Ureter (tissue), 1 donor: Measurements from ENCODE around the gene NINJ1. TPM values are rescaled to one million over a fixed set of nuclear protein-coding genes. Genes with fewer than 3 reads are reported as not detected.

ENCODE experiments used
- DNase-seq: peaks from one replicate; pipeline ENCODE4 v3.0.0-alpha.2; 2020; ENCODE audit warnings: low spot score
- total RNA-seq: library from RNA; stranded (reverse); gene quantifications from one replicate; pipeline ENCODE4 v1.2.4, GENCODE V29; 2023
- donor health status: DM: yes; HTN: yes; CAD: no.

The NINJ1 gene
- total RNA-seq, result 32.1 TPM

GRCh38 chr9:93134015-93134739, at the start of gene NINJ1:
TSS of gene NINJ1 (minus strand) at chr9:93134251. CDS start at chr9:93134217, 34 bp downstream.
- DNase-seq, result peak; percentile 70

GRCh38 chr9:93183131-93183662, 49.1 kb upstream of the NINJ1 start:
- DNase-seq, result no peak

GRCh38 chr9:93182572-93182971, 48.5 kb upstream of the NINJ1 start:
- no peak for DNase-seq

- DNase-seq, result no peak
Measured at GRCh38 chr9:93181672-93182435, 47.8 kb upstream of the NINJ1 start.

GRCh38 chr9:93180938-93181337, 46.9 kb upstream of the NINJ1 start:
- DNase-seq, result no peak

- DNase-seq, result no peak
Measured at GRCh38 chr9:93178851-93179786, 45.1 kb upstream of the NINJ1 start.

- no peak for DNase-seq
Measured at GRCh38 chr9:93177676-93178075, 43.6 kb upstream of the NINJ1 start.

GRCh38 chr9:93174976-93175375, 40.9 kb upstream of the NINJ1 start:
- DNase-seq, result no peak

GRCh38 chr9:93173365-93174051, 39.5 kb upstream of the NINJ1 start:
- DNase-seq, result no peak

- no peak for DNase-seq
Measured at GRCh38 chr9:93172666-93173364, 38.8 kb upstream of the NINJ1 start.

GRCh38 chr9:93171261-93171990, 37.4 kb upstream of the NINJ1 start:
- no peak for DNase-seq

- DNase-seq, result no peak
Measured at GRCh38 chr9:93170571-93170970, 36.5 kb upstream of the NINJ1 start.

GRCh38 chr9:93169444-93169843, 35.4 kb upstream of the NINJ1 start:
- no peak for DNase-seq

GRCh38 chr9:93168581-93168980, 34.5 kb upstream of the NINJ1 start:
- no peak for DNase-seq

- no peak for DNase-seq
Measured at GRCh38 chr9:93167838-93168237, 33.8 kb upstream of the NINJ1 start.

GRCh38 chr9:93167185-93167584, 33.1 kb upstream of the NINJ1 start:
- DNase-seq, result no peak

GRCh38 chr9:93166699-93167098, 32.6 kb upstream of the NINJ1 start:
- no peak for DNase-seq

- DNase-seq, result no peak
Measured at GRCh38 chr9:93164085-93164484, 30.0 kb upstream of the NINJ1 start.

GRCh38 chr9:93161786-93162562, 27.9 kb upstream of the NINJ1 start:
- no peak for DNase-seq
